Mucosa of gallbladder (tissue), 1 donor: ENCODE data around the gene ZBTB2. TPM values are rescaled to one million over a fixed set of nuclear protein-coding genes. Genes with fewer than 3 reads are reported as not detected.
"Not testable (repeated sequence)": the region's sequence is repeated elsewhere in the genome, so short reads cannot be mapped to it uniquely, and the experiment has no call there.

Experiments
- DNase-seq: peaks from one replicate; pipeline ENCODE4 v3.0.0-alpha.2; 2020; ENCODE audit warnings: low spot score
- total RNA-seq: library from RNA; stranded (reverse); gene quantifications from one replicate; pipeline ENCODE4 v1.2.1, GENCODE V29; 2021
- donor health status: DM: no; HTN: no; CAD: no.

Gene ZBTB2
- total RNA-seq, 1 donor from 2014 or later, result 9.1 TPM

- DNase-seq, result no peak
Observed at GRCh38 chr6:151335930-151336329, 55.4 kb downstream of the ZBTB2 start.

- no peak for DNase-seq
Observed at GRCh38 chr6:151330130-151330696, 61.1 kb downstream of the ZBTB2 start.

- no peak for DNase-seq
Observed at GRCh38 chr6:151327101-151327500, 64.3 kb downstream of the ZBTB2 start.

GRCh38 chr6:151326116-151326825 lies 65.1 kb downstream of the ZBTB2 start:
- no peak for DNase-seq

GRCh38 chr6:151325075-151326050 lies 66.0 kb downstream of the ZBTB2 start:
- peak; percentile 67 for DNase-seq

GRCh38 chr6:151324488-151324825 lies 66.9 kb downstream of the ZBTB2 start:
- DNase-seq, result no peak

GRCh38 chr6:151323791-151324487 lies 67.4 kb downstream of the ZBTB2 start:
- DNase-seq, result peak; percentile 85

- DNase-seq, result no peak
Observed at GRCh38 chr6:151322570-151322969, 68.8 kb downstream of the ZBTB2 start.

- DNase-seq, result no peak
Observed at GRCh38 chr6:151321438-151321837, 69.9 kb downstream of the ZBTB2 start.

- DNase-seq, result no peak
Observed at GRCh38 chr6:151320140-151320539, 71.2 kb downstream of the ZBTB2 start.

GRCh38 chr6:151317995-151318365 lies 73.4 kb downstream of the ZBTB2 start:
- DNase-seq, result no peak

- no peak for DNase-seq
Observed at GRCh38 chr6:151317103-151317994, 74.0 kb downstream of the ZBTB2 start.

- DNase-seq, result not testable (repeated sequence)
Observed at GRCh38 chr6:151315661-151316060, 75.7 kb downstream of the ZBTB2 start.

Other genes starting within 250 kb of the ZBTB2 start
- gene AKAP12, start 151.6 kb downstream of the ZBTB2 start, total RNA-seq, result 81.0 TPM
- 16.0 TPM for gene RMND1, start 60.6 kb upstream of the ZBTB2 start, total RNA-seq
- 0.69 TPM for gene CCDC170, start 102.5 kb upstream of the ZBTB2 start, total RNA-seq